Measurements from ENCODE around the gene SMPD4.
"Not testable (repeated sequence)": the region's sequence is repeated elsewhere in the genome, so short reads cannot be mapped to it uniquely, and the experiment has no call there.

The SMPD4 gene

GRCh38 chr2:130162968-130163367 lies 18.4 kb downstream of the SMPD4 start:
- H3K27ac ChIP-seq, result no peak overlapping the region
- TF ChIP-seq CTCF (conservative IDR thresholded peaks at IDR 0.05), result no peak
- TF ChIP-seq ZFX (IDR thresholded peaks at IDR 0.05), result no peak

- H3K27ac ChIP-seq, result not testable (repeated sequence)
Measured at GRCh38 chr2:130162486-130162885, 18.9 kb downstream of the SMPD4 start.

- not testable (repeated sequence) for H3K27ac ChIP-seq
Measured at GRCh38 chr2:130160838-130161705, 20.3 kb downstream of the SMPD4 start.

GRCh38 chr2:130160131-130160530 lies 21.3 kb downstream of the SMPD4 start:
- TF ChIP-seq CTCF (conservative IDR thresholded peaks at IDR 0.05) (no peak), ZFX (IDR thresholded peaks at IDR 0.05) (no peak)
- H3K27ac ChIP-seq, result no peak overlapping the region

- not testable (repeated sequence) for H3K27ac ChIP-seq
Measured at GRCh38 chr2:130159376-130159775, 22.0 kb downstream of the SMPD4 start.

GRCh38 chr2:130158631-130159030 lies 22.8 kb downstream of the SMPD4 start:
- H3K27ac ChIP-seq, result no peak overlapping the region
- TF ChIP-seq CTCF (conservative IDR thresholded peaks at IDR 0.05), result no peak
- no peak for TF ChIP-seq ZFX (IDR thresholded peaks at IDR 0.05)

- not testable (repeated sequence) for H3K27ac ChIP-seq
Measured at GRCh38 chr2:130157825-130158514, 23.4 kb downstream of the SMPD4 start.

GRCh38 chr2:130157354-130157753 lies 24.0 kb downstream of the SMPD4 start:
- H3K27ac ChIP-seq, result not testable (repeated sequence)

GRCh38 chr2:130156624-130157004 lies 24.8 kb downstream of the SMPD4 start:
- TF ChIP-seq CTCF (conservative IDR thresholded peaks at IDR 0.05), result no peak
- no peak for TF ChIP-seq ZFX (IDR thresholded peaks at IDR 0.05)
- no peak overlapping the region; the same call in 1 of the 2 replicates for H3K27ac ChIP-seq

GRCh38 chr2:130155956-130156623 lies 25.3 kb downstream of the SMPD4 start:
- TF ChIP-seq CTCF (conservative IDR thresholded peaks at IDR 0.05), result peak; percentile 79
- peak overlapping the region; percentile 43; the same call in 1 of the 2 replicates for H3K27ac ChIP-seq

Measured in C4-2B (cell line).